ENCODE data around the gene PITPNM2. TPM values are rescaled to one million over a fixed set of nuclear protein-coding genes. Genes with fewer than 3 reads are reported as not detected.

Gene PITPNM2
- polyA plus RNA-seq, 1 of the 3 experiments (the other 2 are of a cell fraction), result 3.7 TPM

DNA sequence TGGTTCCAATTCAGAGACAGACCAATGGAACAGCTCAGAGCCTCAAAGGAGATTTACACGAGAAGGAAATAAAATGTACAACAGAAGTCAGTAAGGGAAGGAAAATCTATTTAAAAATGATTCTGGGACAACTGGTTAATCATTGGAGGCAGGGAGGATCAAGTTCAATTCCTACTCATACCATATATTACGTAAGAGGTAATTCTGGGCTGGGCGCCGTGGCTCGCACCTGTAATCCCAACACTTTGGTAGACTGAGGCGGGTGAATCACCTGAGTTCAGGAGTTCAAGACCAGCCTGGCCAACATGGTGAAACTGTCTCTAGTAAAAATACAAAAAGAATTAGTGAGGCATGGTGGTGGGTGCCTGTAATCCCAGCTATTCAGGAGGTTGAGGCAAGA is 36.7 kb upstream of the PITPNM2 start:
- Histone ChIP-seq H3K9me2 (no peaks in the 10 kb centered on the region), H3F3A (replicated peaks; ENCODE audit: insufficient read depth) (no peaks in the 10 kb centered on the region), H3K4me3 (ENCODE audit: low read depth in 2 of 2, low read length in 1 of 2) (no peak overlapping the region), H3K4me1 (ENCODE audit: control insufficient read depth in 1 of 2, insufficient read depth in 2 of 2, low read depth in 1 of 2, low read length in 1 of 2) (no peaks in the 10 kb centered on the region), H2AFZ (ENCODE audit: low read depth) (no peak overlapping the region), H3K9ac (no peak overlapping the region), H3K9me3 (no peaks in the 10 kb centered on the region), H3K4me2 (no peak overlapping the region), H3K79me2 (ENCODE audit: insufficient read depth) (peaks cover 3% of the 10 kb centered on the region; the same call in 1 of the 2 replicates), H3K27me3 (ENCODE audit: insufficient read depth) (no peaks in the 10 kb centered on the region), H3K36me3 (replicated peaks in 1 of 2; ENCODE audit: control insufficient read depth in 1 of 2, insufficient read depth in 2 of 2, low read length in 1 of 2) (peaks cover 17 to 33% of the 10 kb centered on the region in 2 experiments), H3K27ac (ENCODE audit: low read depth in 2 of 2, low read length in 1 of 2) (no peak overlapping the region), H4K20me1 (ENCODE audit: insufficient read depth) (no peaks in the 10 kb centered on the region)
- TF ChIP-seq JUND (IDR thresholded peaks at IDR 0.05), result no peak
- TF ChIP-seq TEAD4 (IDR thresholded peaks at IDR 0.05; ENCODE audit: borderline replicate concordance, insufficient read depth), result no peak
- DNase-seq, result no peak
- ChIA-PET POLR2A (no interaction called here), CTCF (interaction anchor here (0.6 kb wide), 1 partner anchor 598 kb away, joined by 3 read pairs; no protein-coding TSS in a partner anchor)
- 100% methylated on average over 6 of the region's 6 CpGs for WGBS (ENCODE audit: low lambda C conversion rate)

DNA sequence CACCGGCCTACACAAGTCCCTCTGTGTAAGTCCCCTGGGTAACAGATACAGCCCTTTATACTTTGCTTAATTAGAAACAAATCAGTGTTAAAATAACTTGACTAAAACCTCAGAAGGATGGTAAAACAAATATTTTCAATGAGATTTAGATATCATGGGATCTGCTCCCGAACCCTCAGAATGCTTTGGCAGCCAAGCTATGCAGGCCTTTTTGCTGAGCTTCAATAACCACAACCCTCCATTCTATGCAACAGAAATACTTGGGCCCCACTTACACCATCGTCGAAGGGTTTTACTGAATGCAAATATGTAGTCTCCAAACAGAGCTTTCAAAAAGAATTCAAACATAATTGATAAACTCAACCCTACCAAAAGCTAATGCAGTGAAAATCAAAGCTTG is 29.3 kb upstream of the PITPNM2 start:
- no peaks in the 10 kb centered on the region for H3K4me1 ChIP-seq (ENCODE audit: control insufficient read depth in 1 of 2, insufficient read depth in 2 of 2, low read depth in 1 of 2, low read length in 1 of 2)
- CTCF ChIA-PET, result interaction anchor here (1.4 kb wide), 2 partner anchors 15 to 137 kb away, joined by 4 to 5 read pairs; no protein-coding TSS in a partner anchor
- no peaks in the 10 kb centered on the region for H4K20me1 ChIP-seq (ENCODE audit: insufficient read depth)
- TF ChIP-seq ELF1 (IDR thresholded peaks at IDR 0.05) (no peak), EP300 (IDR thresholded peaks at IDR 0.05; ENCODE audit: borderline replicate concordance in 1 of 2, low read depth in 1 of 2, low read length in 1 of 2) (no peak), FOXM1 (IDR thresholded peaks at IDR 0.05; ENCODE audit: low read depth) (no peak)
- H3K79me2 ChIP-seq (ENCODE audit: insufficient read depth), result no peaks in the 10 kb centered on the region
- H3K4me3 ChIP-seq (ENCODE audit: low read depth in 2 of 2, low read length in 1 of 2), result no peak overlapping the region
- no peaks in the 10 kb centered on the region for H3K27me3 ChIP-seq (ENCODE audit: insufficient read depth)
- POLR2A ChIA-PET, result no interaction called here
- H3K27ac ChIP-seq (ENCODE audit: low read depth in 2 of 2, low read length in 1 of 2), result no peak overlapping the region
- H3K36me3 ChIP-seq (replicated peaks in 1 of 2; ENCODE audit: control insufficient read depth in 1 of 2, insufficient read depth in 2 of 2, low read length in 1 of 2), result peaks cover 18 to 41% of the 10 kb centered on the region in 2 experiments
- no peak overlapping the region for H2AFZ ChIP-seq (ENCODE audit: low read depth)
- no peak overlapping the region for H3K9ac ChIP-seq
- H3K9me3 ChIP-seq, result no peaks in the 10 kb centered on the region
- no peaks in the 10 kb centered on the region for H3K9me2 ChIP-seq
- DNase-seq, result no peak
- WGBS (ENCODE audit: low lambda C conversion rate), result 94% methylated on average over 4 of the region's 4 CpGs
- no peak overlapping the region for H3K4me2 ChIP-seq
- no peaks in the 10 kb centered on the region for H3F3A ChIP-seq (replicated peaks; ENCODE audit: insufficient read depth)

DNA sequence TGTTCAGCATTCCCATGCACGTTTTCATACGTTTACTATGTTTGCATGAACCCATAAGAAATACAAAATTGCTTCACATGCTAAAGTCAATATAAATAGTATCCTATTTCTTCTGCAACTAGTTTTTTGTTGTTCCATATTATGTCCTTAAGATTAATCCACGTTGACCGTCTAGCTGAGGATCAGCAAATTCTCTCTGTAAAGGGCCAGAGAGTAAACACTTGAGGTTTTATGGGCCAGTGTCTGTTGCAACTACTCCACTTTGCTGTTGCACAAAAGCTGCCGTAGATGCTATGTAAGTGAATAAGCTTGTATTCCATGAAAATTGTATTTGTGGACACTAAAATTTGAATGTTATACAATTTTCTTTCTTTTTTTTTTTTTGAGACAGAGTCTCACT is 21.1 kb upstream of the PITPNM2 start:
- ChIA-PET POLR2A (no interaction called here), CTCF (no interaction called here)
- Histone ChIP-seq H2AFZ (ENCODE audit: low read depth) (no peak overlapping the region), H3K36me3 (replicated peaks in 1 of 2; ENCODE audit: control insufficient read depth in 1 of 2, insufficient read depth in 2 of 2, low read length in 1 of 2) (peaks cover 19 to 24% of the 10 kb centered on the region in 2 experiments), H3K9me2 (no peaks in the 10 kb centered on the region), H3K4me3 (ENCODE audit: low read depth in 2 of 2, low read length in 1 of 2) (no peak overlapping the region), H3F3A (replicated peaks; ENCODE audit: insufficient read depth) (no peaks in the 10 kb centered on the region), H3K79me2 (ENCODE audit: insufficient read depth) (no peaks in the 10 kb centered on the region), H3K27ac (ENCODE audit: low read depth in 2 of 2, low read length in 1 of 2) (no peak overlapping the region), H3K27me3 (ENCODE audit: insufficient read depth) (no peaks in the 10 kb centered on the region), H3K4me1 (ENCODE audit: control insufficient read depth in 1 of 2, insufficient read depth in 2 of 2, low read depth in 1 of 2, low read length in 1 of 2) (no peaks in the 10 kb centered on the region), H3K9ac (no peak overlapping the region), H3K4me2 (no peak overlapping the region), H4K20me1 (ENCODE audit: insufficient read depth) (no peaks in the 10 kb centered on the region), H3K9me3 (no peaks in the 10 kb centered on the region)
- TF ChIP-seq MEF2A (IDR thresholded peaks at IDR 0.05; ENCODE audit: borderline replicate concordance, low read depth) (no peak), RCOR1 (IDR thresholded peaks at IDR 0.05; ENCODE audit: low read length) (no peak), TEAD4 (IDR thresholded peaks at IDR 0.05; ENCODE audit: borderline replicate concordance, insufficient read depth) (no peak), MXI1 (IDR thresholded peaks at IDR 0.05; ENCODE audit: low read depth, low read length) (no peak), RXRA (IDR thresholded peaks at IDR 0.05; ENCODE audit: borderline replicate concordance, low read depth) (no peak)
- TF ChIP-seq, protein P1, sequence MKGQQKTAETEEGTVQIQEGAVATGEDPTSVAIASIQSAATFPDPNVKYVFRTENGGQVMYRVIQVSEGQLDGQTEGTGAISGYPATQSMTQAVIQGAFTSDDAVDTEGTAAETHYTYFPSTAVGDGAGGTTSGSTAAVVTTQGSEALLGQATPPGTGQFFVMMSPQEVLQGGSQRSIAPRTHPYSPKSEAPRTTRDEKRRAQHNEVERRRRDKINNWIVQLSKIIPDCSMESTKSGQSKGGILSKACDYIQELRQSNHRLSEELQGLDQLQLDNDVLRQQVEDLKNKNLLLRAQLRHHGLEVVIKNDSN (IDR thresholded peaks at IDR 0.05; ENCODE audit: borderline replicate concordance, low read depth), result no peak
- TF ChIP-seq, protein P2, sequence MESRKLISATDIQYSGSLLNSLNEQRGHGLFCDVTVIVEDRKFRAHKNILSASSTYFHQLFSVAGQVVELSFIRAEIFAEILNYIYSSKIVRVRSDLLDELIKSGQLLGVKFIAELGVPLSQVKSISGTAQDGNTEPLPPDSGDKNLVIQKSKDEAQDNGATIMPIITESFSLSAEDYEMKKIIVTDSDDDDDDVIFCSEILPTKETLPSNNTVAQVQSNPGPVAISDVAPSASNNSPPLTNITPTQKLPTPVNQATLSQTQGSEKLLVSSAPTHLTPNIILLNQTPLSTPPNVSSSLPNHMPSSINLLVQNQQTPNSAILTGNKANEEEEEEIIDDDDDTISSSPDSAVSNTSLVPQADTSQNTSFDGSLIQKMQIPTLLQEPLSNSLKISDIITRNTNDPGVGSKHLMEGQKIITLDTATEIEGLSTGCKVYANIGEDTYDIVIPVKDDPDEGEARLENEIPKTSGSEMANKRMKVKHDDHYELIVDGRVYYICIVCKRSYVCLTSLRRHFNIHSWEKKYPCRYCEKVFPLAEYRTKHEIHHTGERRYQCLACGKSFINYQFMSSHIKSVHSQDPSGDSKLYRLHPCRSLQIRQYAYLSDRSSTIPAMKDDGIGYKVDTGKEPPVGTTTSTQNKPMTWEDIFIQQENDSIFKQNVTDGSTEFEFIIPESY (IDR thresholded peaks at IDR 0.05; ENCODE audit: borderline replicate concordance, low read depth), result no peak
- TF ChIP-seq, protein P3, sequence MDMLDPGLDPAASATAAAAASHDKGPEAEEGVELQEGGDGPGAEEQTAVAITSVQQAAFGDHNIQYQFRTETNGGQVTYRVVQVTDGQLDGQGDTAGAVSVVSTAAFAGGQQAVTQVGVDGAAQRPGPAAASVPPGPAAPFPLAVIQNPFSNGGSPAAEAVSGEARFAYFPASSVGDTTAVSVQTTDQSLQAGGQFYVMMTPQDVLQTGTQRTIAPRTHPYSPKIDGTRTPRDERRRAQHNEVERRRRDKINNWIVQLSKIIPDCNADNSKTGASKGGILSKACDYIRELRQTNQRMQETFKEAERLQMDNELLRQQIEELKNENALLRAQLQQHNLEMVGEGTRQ (IDR thresholded peaks at IDR 0.05; ENCODE audit: borderline replicate concordance, low read depth, low read length), result no peak
- 75% methylated on average over 5 of the region's 5 CpGs for WGBS (ENCODE audit: low lambda C conversion rate)
- DNase-seq, result no peak

All from SK-N-SH (cell line).